Epithelial cell of esophagus (primary cell): Measurements from ENCODE around the gene RIN3.
"Not testable (repeated sequence)": the region's sequence is repeated elsewhere in the genome, so short reads cannot be mapped to it uniquely, and the experiment has no call there.

Experiments used
- DNase-seq: peaks from one replicate; pipeline ENCODE4 v3.0.0; 2010; ENCODE audit warnings: low read depth
- H3K4me3 ChIP-seq: 2 replicates; pipeline ENCODE4 v1.5.1; 2011; ENCODE audit warnings: mild to moderate bottlenecking, low read length, control low read depth
- TF ChIP-seq, protein P1 (sequence below): IDR thresholded peaks from 2 replicates; pipeline ENCODE4 v1.5.1; 2011; ENCODE audit warnings: low read depth, mild to moderate bottlenecking, low read length, control low read depth, inconsistent platforms; ENCODE audit not compliant: insufficient read depth; ENCODE audit errors: missing control alignments

The RIN3 gene

GRCh38 chr14:92531106-92531873, 17.7 kb downstream of the RIN3 start:
- TF ChIP-seq, protein P1, sequence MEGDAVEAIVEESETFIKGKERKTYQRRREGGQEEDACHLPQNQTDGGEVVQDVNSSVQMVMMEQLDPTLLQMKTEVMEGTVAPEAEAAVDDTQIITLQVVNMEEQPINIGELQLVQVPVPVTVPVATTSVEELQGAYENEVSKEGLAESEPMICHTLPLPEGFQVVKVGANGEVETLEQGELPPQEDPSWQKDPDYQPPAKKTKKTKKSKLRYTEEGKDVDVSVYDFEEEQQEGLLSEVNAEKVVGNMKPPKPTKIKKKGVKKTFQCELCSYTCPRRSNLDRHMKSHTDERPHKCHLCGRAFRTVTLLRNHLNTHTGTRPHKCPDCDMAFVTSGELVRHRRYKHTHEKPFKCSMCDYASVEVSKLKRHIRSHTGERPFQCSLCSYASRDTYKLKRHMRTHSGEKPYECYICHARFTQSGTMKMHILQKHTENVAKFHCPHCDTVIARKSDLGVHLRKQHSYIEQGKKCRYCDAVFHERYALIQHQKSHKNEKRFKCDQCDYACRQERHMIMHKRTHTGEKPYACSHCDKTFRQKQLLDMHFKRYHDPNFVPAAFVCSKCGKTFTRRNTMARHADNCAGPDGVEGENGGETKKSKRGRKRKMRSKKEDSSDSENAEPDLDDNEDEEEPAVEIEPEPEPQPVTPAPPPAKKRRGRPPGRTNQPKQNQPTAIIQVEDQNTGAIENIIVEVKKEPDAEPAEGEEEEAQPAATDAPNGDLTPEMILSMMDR = no peak
- DNase-seq = no peak

DNA sequence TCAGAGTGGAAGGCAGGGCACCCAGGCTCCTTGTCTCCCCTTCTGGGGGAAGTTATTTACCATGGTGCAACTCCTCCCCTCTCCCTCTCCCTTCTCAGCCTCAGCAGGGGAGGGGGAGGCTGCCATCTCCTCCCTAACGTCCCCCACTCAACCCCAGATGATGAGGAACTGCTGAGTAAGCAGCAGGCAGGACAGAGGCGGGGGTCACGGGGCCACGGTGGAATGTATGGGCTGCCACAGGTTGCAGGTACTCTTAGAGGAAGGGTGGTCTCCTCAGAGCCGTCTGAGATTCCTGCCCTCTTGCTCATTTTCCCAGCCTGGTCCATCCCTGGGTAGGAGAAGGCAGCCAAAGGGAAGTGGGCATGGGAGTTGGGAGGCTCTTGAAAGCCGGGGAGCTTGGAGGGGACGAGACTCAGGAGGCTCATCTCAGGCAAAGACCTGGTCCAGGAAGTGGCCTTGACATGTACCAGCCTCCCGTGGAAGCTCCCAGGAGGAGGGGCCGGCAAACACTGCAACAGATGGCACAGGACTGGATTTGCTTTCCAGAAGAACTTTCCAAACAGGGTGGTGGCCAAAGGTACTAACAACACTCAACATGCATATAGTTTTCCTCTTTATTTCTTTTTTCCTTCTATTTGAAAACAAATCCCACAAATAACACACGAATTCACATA, 19.0 kb downstream of the RIN3 start:
- no peak overlapping the region for H3K4me3 ChIP-seq
- no peak for DNase-seq
- TF ChIP-seq, protein P1 = no peak

More at GRCh38 chr14:92531106-92531873, 17.7 kb downstream of the RIN3 start:
- H3K4me3 ChIP-seq = no peak overlapping the region

DNA sequence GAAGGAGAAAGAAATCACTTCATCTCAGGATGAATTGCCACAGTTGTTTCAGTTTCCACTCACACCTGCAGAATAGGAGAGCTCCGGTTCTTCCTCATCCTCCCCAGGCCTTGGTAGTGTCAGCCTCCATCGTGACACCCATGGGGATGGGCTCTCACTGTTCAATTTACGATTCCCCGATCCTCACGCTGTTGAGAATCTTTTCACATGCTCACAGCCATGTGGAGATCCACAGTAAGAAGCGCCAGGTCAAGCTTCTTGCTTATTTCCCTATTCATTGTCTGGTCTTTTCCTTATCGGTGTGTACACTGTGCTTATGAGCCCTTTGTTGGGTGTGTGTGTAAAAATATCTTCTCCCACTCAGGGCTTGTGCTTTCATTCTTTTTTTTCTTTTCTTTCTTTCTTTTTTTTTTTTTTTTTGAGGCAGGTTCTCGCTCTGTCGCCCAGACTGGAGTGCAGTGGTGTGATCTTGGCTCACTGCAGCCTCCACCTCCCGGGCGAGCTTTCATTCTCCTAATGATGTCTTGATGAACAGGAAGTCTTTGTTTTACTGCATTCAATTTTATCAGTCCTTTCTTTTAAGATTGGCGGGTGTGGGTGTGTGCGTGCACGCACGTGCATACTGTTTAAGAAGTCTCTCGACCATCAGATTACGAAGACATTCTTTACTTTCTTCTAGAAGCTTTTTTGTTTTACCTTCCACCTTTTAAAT, 21.5 kb downstream of the RIN3 start:
- no peak for DNase-seq
- TF ChIP-seq, protein P1 = no peak

GRCh38 chr14:92536231-92536630, 22.6 kb downstream of the RIN3 start:
- DNase-seq = peak; percentile 59
- H3K4me3 ChIP-seq = not testable (repeated sequence)

More for the DNA sequence above, 21.5 kb downstream of the RIN3 start:
- H3K4me3 ChIP-seq = no peak overlapping the region

DNA sequence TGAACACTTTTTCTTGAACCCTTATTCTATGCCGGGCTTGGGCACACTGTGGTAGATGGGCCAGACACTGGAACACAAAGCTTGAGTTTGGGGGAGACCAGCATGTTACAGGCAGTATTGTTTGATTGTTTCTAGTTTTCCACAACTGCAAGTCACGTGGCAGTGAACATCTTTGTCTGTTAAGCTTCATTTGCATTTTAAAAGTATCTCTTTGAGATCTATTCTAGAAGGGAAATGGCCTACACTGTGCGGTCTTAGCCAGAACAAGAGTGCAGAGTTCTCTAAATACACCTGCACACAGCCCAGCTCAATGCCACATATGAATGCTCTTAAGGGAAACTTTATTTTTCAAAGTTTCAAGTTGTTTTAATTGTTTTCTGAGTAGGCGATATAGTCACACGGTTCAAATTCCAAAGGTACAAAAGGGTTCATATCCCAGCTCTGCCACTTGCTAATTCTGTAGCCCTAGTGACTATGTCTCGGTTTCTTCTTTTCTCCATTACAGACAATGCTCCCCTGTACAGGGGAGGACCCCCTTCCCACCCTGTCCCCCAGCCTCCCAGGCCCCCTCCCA, 24.9 kb downstream of the RIN3 start:
- DNase-seq = no peak
- TF ChIP-seq, protein P1 = no peak
- H3K4me3 ChIP-seq = no peak overlapping the region

DNA sequence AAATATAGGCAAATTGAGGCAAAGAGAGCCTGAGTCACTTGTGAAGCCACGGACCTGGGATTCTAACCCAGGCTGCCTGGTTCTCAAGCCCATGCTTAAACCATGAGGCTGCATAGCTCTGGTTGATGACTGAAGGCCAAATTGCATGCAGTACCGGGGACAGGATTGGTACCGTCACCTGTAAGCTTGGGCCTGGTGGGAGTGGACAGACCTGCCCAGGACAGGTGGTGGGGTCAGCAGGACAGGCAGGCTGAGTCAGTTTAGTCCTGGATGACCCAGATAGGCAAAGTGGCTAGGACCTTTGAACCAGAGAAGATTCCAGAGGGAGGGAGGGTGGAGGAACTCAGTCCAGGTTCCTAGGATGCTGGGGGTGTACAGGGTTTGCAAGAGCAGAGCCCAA, 25.8 kb downstream of the RIN3 start:
- DNase-seq = no peak
- TF ChIP-seq, protein P1 = no peak
- no peak overlapping the region for H3K4me3 ChIP-seq

GRCh38 chr14:92539875-92540274, 26.3 kb downstream of the RIN3 start:
- DNase-seq = no peak
- TF ChIP-seq, protein P1 = no peak
- no peak overlapping the region for H3K4me3 ChIP-seq
